HG02623 (cell line): ENCODE data around the gene NIPSNAP2.
A peak's percentile ranks its signal among the peaks of the same experiment; 100 is the strongest.
"Not testable (repeated sequence)": the region's sequence is repeated elsewhere in the genome, so short reads cannot be mapped to it uniquely, and the experiment has no call there.

Experiments
- ATAC-seq: cut with Tn5 transposase; IDR thresholded peaks from one replicate; pipeline ENCODE4 v1.9.1; 2021; ENCODE audit warnings: moderate library complexity; ENCODE audit not compliant: unreplicated experiment

NIPSNAP2 gene

GRCh38 chr7:55964261-55965099, at the start of gene NIPSNAP2:
Gene NIPSNAP2, plus strand, starts transcription at chr7:55964585. Its CDS starts 25 bp downstream, at chr7:55964610.
- ATAC-seq: peak; percentile 72

GRCh38 chr7:55917771-55918170, 46.6 kb upstream of the NIPSNAP2 start:
- no peak for ATAC-seq

- ATAC-seq: no peak
Measured at GRCh38 chr7:55928006-55928767, 36.2 kb upstream of the NIPSNAP2 start.

- no peak for ATAC-seq
Measured at GRCh38 chr7:55931421-55932151, 32.8 kb upstream of the NIPSNAP2 start.

GRCh38 chr7:55939514-55940123, 24.8 kb upstream of the NIPSNAP2 start:
- ATAC-seq: no peak

GRCh38 chr7:55946545-55946944, 17.8 kb upstream of the NIPSNAP2 start:
- no peak for ATAC-seq

- ATAC-seq: peak; percentile 100
Measured at GRCh38 chr7:55951637-55952351, 12.6 kb upstream of the NIPSNAP2 start, which contains the start of gene MRPS17. Gene MRPS17, plus strand, starts transcription at chr7:55951877. Its CDS starts 1,319 bp downstream, at chr7:55953196.

GRCh38 chr7:55952352-55952671, 12.1 kb upstream of the NIPSNAP2 start:
- not testable (repeated sequence) for ATAC-seq

GRCh38 chr7:55953707-55954475, 10.5 kb upstream of the NIPSNAP2 start:
- no peak for ATAC-seq

GRCh38 chr7:55957190-55957589, 7.2 kb upstream of the NIPSNAP2 start:
- ATAC-seq: no peak

- ATAC-seq: no peak
Measured at GRCh38 chr7:55962014-55962413, 2.4 kb upstream of the NIPSNAP2 start.

GRCh38 chr7:55963584-55964168, 709 bp upstream of the NIPSNAP2 start:
- no peak for ATAC-seq

GRCh38 chr7:55965100-55965470, 700 bp downstream of the NIPSNAP2 start:
- ATAC-seq: no peak

- ATAC-seq: no peak
Measured at GRCh38 chr7:55965805-55966421, 1.5 kb downstream of the NIPSNAP2 start.

- ATAC-seq: no peak
Measured at GRCh38 chr7:55966851-55967250, 2.5 kb downstream of the NIPSNAP2 start.

- ATAC-seq: no peak
Measured at GRCh38 chr7:55969391-55969790, 5.0 kb downstream of the NIPSNAP2 start.

GRCh38 chr7:55970561-55970960, 6.2 kb downstream of the NIPSNAP2 start:
- ATAC-seq: no peak

GRCh38 chr7:55970978-55971377, 6.6 kb downstream of the NIPSNAP2 start:
- no peak for ATAC-seq

GRCh38 chr7:55973747-55974250, 9.4 kb downstream of the NIPSNAP2 start:
- ATAC-seq: no peak
